Activated naive CD4-positive, alpha-beta T cell treated with anti-CD3 and anti-CD28 coated beads, Interleukin-2, amount 50 U/mL, for 16 hours (primary cell): Measurements from ENCODE around the gene TELO2.

ENCODE experiments used
- DNase-seq: peaks from one replicate; pipeline ENCODE4 v3.0.0-alpha.2; 2020

TELO2 gene

GRCh38 chr16:1539720-1540555 is 46.8 kb downstream of the TELO2 start:
- DNase-seq, result no peak

- DNase-seq, result no peak
Measured at GRCh38 chr16:1540556-1540855, 47.3 kb downstream of the TELO2 start.

- DNase-seq, result no peak
Measured at GRCh38 chr16:1541293-1542165, 48.4 kb downstream of the TELO2 start.

- no peak for DNase-seq
Measured at GRCh38 chr16:1542166-1542500, 49.0 kb downstream of the TELO2 start.

GRCh38 chr16:1542533-1542932 is 49.4 kb downstream of the TELO2 start:
- no peak for DNase-seq

- DNase-seq, result peak; percentile 71
Measured at GRCh38 chr16:1543085-1543896, 50.1 kb downstream of the TELO2 start.

GRCh38 chr16:1545044-1546040 is 52.2 kb downstream of the TELO2 start:
- DNase-seq, result no peak

GRCh38 chr16:1546430-1546829 is 53.3 kb downstream of the TELO2 start:
- DNase-seq, result no peak

GRCh38 chr16:1548233-1548632 is 55.1 kb downstream of the TELO2 start:
- no peak for DNase-seq

GRCh38 chr16:1548727-1549126 is 55.6 kb downstream of the TELO2 start:
- no peak for DNase-seq

- no peak for DNase-seq
Measured at GRCh38 chr16:1550069-1550468, 56.9 kb downstream of the TELO2 start.

- DNase-seq, result no peak
Measured at GRCh38 chr16:1550696-1551095, 57.5 kb downstream of the TELO2 start.

GRCh38 chr16:1551166-1551565 is 58.0 kb downstream of the TELO2 start:
- DNase-seq, result no peak

- no peak for DNase-seq
Measured at GRCh38 chr16:1552129-1552528, 59.0 kb downstream of the TELO2 start.

- DNase-seq, result no peak
Measured at GRCh38 chr16:1553946-1554825, 61.0 kb downstream of the TELO2 start.

GRCh38 chr16:1554826-1555445 is 61.8 kb downstream of the TELO2 start:
- no peak for DNase-seq

GRCh38 chr16:1556254-1556653 is 63.1 kb downstream of the TELO2 start:
- DNase-seq, result no peak

GRCh38 chr16:1557074-1557473 is 63.9 kb downstream of the TELO2 start:
- no peak for DNase-seq

- DNase-seq, result no peak
Measured at GRCh38 chr16:1557576-1557975, 64.4 kb downstream of the TELO2 start.

- no peak for DNase-seq
Measured at GRCh38 chr16:1559446-1559975, 66.4 kb downstream of the TELO2 start.
